ENCODE measurements around the gene DPM3.

Gene DPM3

GRCh38 chr1:155123801-155124200 lies 16.5 kb downstream of the DPM3 start:
- peaks cover 20% of the 10 kb centered on the region for H3K4me1 ChIP-seq (ENCODE audit: insufficient read depth, low read length, poor library complexity, severe bottlenecking)
- H4K20me1 ChIP-seq (ENCODE audit: insufficient read depth, low read length, poor library complexity, severe bottlenecking): no peaks in the 10 kb centered on the region
- H3K79me2 ChIP-seq (ENCODE audit: insufficient read depth, low read length): no peaks in the 10 kb centered on the region
- no peaks in the 10 kb centered on the region for H3K9me3 ChIP-seq (ENCODE audit: insufficient read depth, low read depth, low read length)
- no peak overlapping the region for H3K9ac ChIP-seq (ENCODE audit: low read depth, low read length, poor library complexity, severe bottlenecking)
- no peak overlapping the region for H3K4me3 ChIP-seq (ENCODE audit: low read length, poor library complexity, severe bottlenecking)
- H3K9me2 ChIP-seq (replicated peaks; ENCODE audit: low read depth, low read length): no peaks in the 10 kb centered on the region
- TF ChIP-seq CTCF (conservative IDR thresholded peaks at IDR 0.05; ENCODE audit: low read length) (no peak), EZH2phosphoT487 (IDR thresholded peaks at IDR 0.05; ENCODE audit: borderline replicate concordance) (no peak)
- H2AFZ ChIP-seq (ENCODE audit: low read length): no peak overlapping the region
- H3K27me3 ChIP-seq (ENCODE audit: insufficient read depth, low read length, poor library complexity, severe bottlenecking): peaks cover 19% of the 10 kb centered on the region
- no peak overlapping the region for H3K4me2 ChIP-seq (ENCODE audit: low read depth, low read length, poor library complexity, severe bottlenecking)
- H3F3A ChIP-seq (ENCODE audit: low read depth): no peaks in the 10 kb centered on the region
- no peaks in the 10 kb centered on the region for H3K36me3 ChIP-seq (ENCODE audit: insufficient read depth, low read length)

- TF ChIP-seq CTCF (conservative IDR thresholded peaks at IDR 0.05; ENCODE audit: low read length): no peak
- no peak for TF ChIP-seq EZH2phosphoT487 (IDR thresholded peaks at IDR 0.05; ENCODE audit: borderline replicate concordance)
- no peaks in the 10 kb centered on the region for H3K79me2 ChIP-seq (ENCODE audit: insufficient read depth, low read length)
- H3K9ac ChIP-seq (ENCODE audit: low read depth, low read length, poor library complexity, severe bottlenecking): no peak overlapping the region
- H3F3A ChIP-seq (ENCODE audit: low read depth): no peaks in the 10 kb centered on the region
- H3K36me3 ChIP-seq (ENCODE audit: insufficient read depth, low read length): no peaks in the 10 kb centered on the region
- no peak overlapping the region for H3K4me2 ChIP-seq (ENCODE audit: low read depth, low read length, poor library complexity, severe bottlenecking)
- peaks cover 6% of the 10 kb centered on the region for H3K4me1 ChIP-seq (ENCODE audit: insufficient read depth, low read length, poor library complexity, severe bottlenecking)
- peaks cover 9% of the 10 kb centered on the region for H3K27me3 ChIP-seq (ENCODE audit: insufficient read depth, low read length, poor library complexity, severe bottlenecking)
- no peak overlapping the region for H3K4me3 ChIP-seq (ENCODE audit: low read length, poor library complexity, severe bottlenecking)
- no peaks in the 10 kb centered on the region for H4K20me1 ChIP-seq (ENCODE audit: insufficient read depth, low read length, poor library complexity, severe bottlenecking)
- H3K9me3 ChIP-seq (ENCODE audit: insufficient read depth, low read depth, low read length): no peaks in the 10 kb centered on the region
- H3K9me2 ChIP-seq (replicated peaks; ENCODE audit: low read depth, low read length): no peaks in the 10 kb centered on the region
- H2AFZ ChIP-seq (ENCODE audit: low read length): no peak overlapping the region
Observed at GRCh38 chr1:155122308-155122707, 18.0 kb downstream of the DPM3 start.

GRCh38 chr1:155121249-155121648 lies 19.1 kb downstream of the DPM3 start:
- H3K4me2 ChIP-seq (ENCODE audit: low read depth, low read length, poor library complexity, severe bottlenecking): no peak overlapping the region
- no peak overlapping the region for H2AFZ ChIP-seq (ENCODE audit: low read length)
- H3K27me3 ChIP-seq (ENCODE audit: insufficient read depth, low read length, poor library complexity, severe bottlenecking): no peaks in the 10 kb centered on the region
- no peaks in the 10 kb centered on the region for H3K4me1 ChIP-seq (ENCODE audit: insufficient read depth, low read length, poor library complexity, severe bottlenecking)
- TF ChIP-seq EZH2phosphoT487 (IDR thresholded peaks at IDR 0.05; ENCODE audit: borderline replicate concordance): no peak
- no peak for TF ChIP-seq CTCF (conservative IDR thresholded peaks at IDR 0.05; ENCODE audit: low read length)
- H4K20me1 ChIP-seq (ENCODE audit: insufficient read depth, low read length, poor library complexity, severe bottlenecking): no peaks in the 10 kb centered on the region
- H3F3A ChIP-seq (ENCODE audit: low read depth): no peaks in the 10 kb centered on the region
- no peaks in the 10 kb centered on the region for H3K36me3 ChIP-seq (ENCODE audit: insufficient read depth, low read length)
- no peak overlapping the region for H3K9ac ChIP-seq (ENCODE audit: low read depth, low read length, poor library complexity, severe bottlenecking)
- no peaks in the 10 kb centered on the region for H3K9me3 ChIP-seq (ENCODE audit: insufficient read depth, low read depth, low read length)
- H3K9me2 ChIP-seq (replicated peaks; ENCODE audit: low read depth, low read length): no peaks in the 10 kb centered on the region
- H3K79me2 ChIP-seq (ENCODE audit: insufficient read depth, low read length): no peaks in the 10 kb centered on the region
- no peak overlapping the region for H3K4me3 ChIP-seq (ENCODE audit: low read length, poor library complexity, severe bottlenecking)
